ENCODE data around the gene CLECL1.
A peak's percentile ranks its signal among the peaks of the same experiment; 100 is the strongest.

The CLECL1 gene

GRCh38 chr12:9773216-9773877 lies 40.5 kb upstream of the CLECL1 start:
- H3K4ac ChIP-seq (ENCODE audit: low read depth in 1 of 2, low read length in 2 of 2) = no peak overlapping the region
- DNase-seq = no peak
- H3K9me3 ChIP-seq (ENCODE audit: control insufficient read depth, low read length) = no peaks in the 10 kb centered on the region
- no peak overlapping the region for H3K23ac ChIP-seq (ENCODE audit: low read length in 2 of 2)
- no peak overlapping the region for H3K9ac ChIP-seq (ENCODE audit: low read length)
- H3K4me2 ChIP-seq (ENCODE audit: low read length, poor library complexity, severe bottlenecking) = no peak overlapping the region
- H3K27me3 ChIP-seq (ENCODE audit: control insufficient read depth in 1 of 2, insufficient read depth in 1 of 2, low read length in 2 of 2) = no peaks in the 10 kb centered on the region
- H3K36me3 ChIP-seq (ENCODE audit: control insufficient read depth in 1 of 2, insufficient read depth in 2 of 2, low read depth in 1 of 2, low read length in 2 of 2) = no peaks in the 10 kb centered on the region
- no peak overlapping the region for H3K27ac ChIP-seq (ENCODE audit: low read length, poor library complexity, severe bottlenecking)
- no peaks in the 10 kb centered on the region for H3K79me1 ChIP-seq (replicated peaks; ENCODE audit: low read length, poor library complexity, severe bottlenecking)
- WGBS = 100% methylated on average over 2 of the region's 2 CpGs
- H3K4me1 ChIP-seq (ENCODE audit: control insufficient read depth, insufficient read depth, low read depth, low read length) = no peaks in the 10 kb centered on the region
- H3K14ac ChIP-seq (ENCODE audit: low read length in 2 of 2) = no peak overlapping the region
- no peak overlapping the region for H4K8ac ChIP-seq (ENCODE audit: low read length)
- H2AFZ ChIP-seq (ENCODE audit: low read depth, low read length) = no peak overlapping the region
- no peak overlapping the region for H3K18ac ChIP-seq (ENCODE audit: low read depth in 1 of 2, low read length in 2 of 2)
- H2BK15ac ChIP-seq (ENCODE audit: low read depth, poor library complexity, severe bottlenecking) = no peak overlapping the region
- no peak overlapping the region for H3K4me3 ChIP-seq (ENCODE audit: insufficient read depth in 1 of 2, low read depth in 1 of 2, low read length in 2 of 2)
- H2BK5ac ChIP-seq (ENCODE audit: low read depth, low read length, poor library complexity, severe bottlenecking) = no peak overlapping the region
- no peak overlapping the region for H2BK12ac ChIP-seq (ENCODE audit: low read length in 2 of 2)
- no peak overlapping the region for H2BK120ac ChIP-seq (ENCODE audit: low read depth, low read length)
- H4K91ac ChIP-seq (ENCODE audit: low read length) = no peak overlapping the region
- no peak overlapping the region for H2AK5ac ChIP-seq (ENCODE audit: low read length, severe bottlenecking)

- Histone ChIP-seq H3K36me3 (ENCODE audit: control insufficient read depth in 1 of 2, insufficient read depth in 2 of 2, low read depth in 1 of 2, low read length in 2 of 2) (no peaks in the 10 kb centered on the region), H2BK15ac (ENCODE audit: low read depth, poor library complexity, severe bottlenecking) (no peak overlapping the region), H3K4ac (ENCODE audit: low read depth in 1 of 2, low read length in 2 of 2) (no peak overlapping the region), H3K4me2 (ENCODE audit: low read length, poor library complexity, severe bottlenecking) (no peak overlapping the region), H3K4me3 (ENCODE audit: insufficient read depth in 1 of 2, low read depth in 1 of 2, low read length in 2 of 2) (no peak overlapping the region), H3K9me3 (ENCODE audit: control insufficient read depth, low read length) (no peaks in the 10 kb centered on the region), H3K79me1 (replicated peaks; ENCODE audit: low read length, poor library complexity, severe bottlenecking) (no peaks in the 10 kb centered on the region), H4K91ac (ENCODE audit: low read length) (no peak overlapping the region), H2AFZ (ENCODE audit: low read depth, low read length) (no peak overlapping the region), H2BK5ac (ENCODE audit: low read depth, low read length, poor library complexity, severe bottlenecking) (no peak overlapping the region), H4K8ac (ENCODE audit: low read length) (no peak overlapping the region), H2BK12ac (ENCODE audit: low read length in 2 of 2) (no peak overlapping the region), H3K9ac (ENCODE audit: low read length) (no peak overlapping the region), H3K27ac (ENCODE audit: low read length, poor library complexity, severe bottlenecking) (no peak overlapping the region), H3K27me3 (ENCODE audit: control insufficient read depth in 1 of 2, insufficient read depth in 1 of 2, low read length in 2 of 2) (no peaks in the 10 kb centered on the region), H2AK5ac (ENCODE audit: low read length, severe bottlenecking) (no peak overlapping the region), H3K18ac (ENCODE audit: low read depth in 1 of 2, low read length in 2 of 2) (no peak overlapping the region), H3K4me1 (ENCODE audit: control insufficient read depth, insufficient read depth, low read depth, low read length) (peaks cover 3% of the 10 kb centered on the region), H3K14ac (ENCODE audit: low read length in 2 of 2) (no peak overlapping the region), H3K23ac (ENCODE audit: low read length in 2 of 2) (no peak overlapping the region), H2BK120ac (ENCODE audit: low read depth, low read length) (no peak overlapping the region)
- WGBS = 94% methylated on average over 2 of the region's 2 CpGs
- no peak for DNase-seq
Measured at GRCh38 chr12:9763025-9763424, 30.1 kb upstream of the CLECL1 start.

GRCh38 chr12:9762369-9762768 lies 29.5 kb upstream of the CLECL1 start:
- Histone ChIP-seq H2BK5ac (ENCODE audit: low read depth, low read length, poor library complexity, severe bottlenecking) (no peak overlapping the region), H2BK120ac (ENCODE audit: low read depth, low read length) (no peak overlapping the region), H3K4ac (ENCODE audit: low read depth in 1 of 2, low read length in 2 of 2) (no peak overlapping the region), H3K9me3 (ENCODE audit: control insufficient read depth, low read length) (no peaks in the 10 kb centered on the region), H3K4me1 (ENCODE audit: control insufficient read depth, insufficient read depth, low read depth, low read length) (peaks cover 3% of the 10 kb centered on the region), H3K23ac (ENCODE audit: low read length in 2 of 2) (no peak overlapping the region), H4K8ac (ENCODE audit: low read length) (no peak overlapping the region), H3K36me3 (ENCODE audit: control insufficient read depth in 1 of 2, insufficient read depth in 2 of 2, low read depth in 1 of 2, low read length in 2 of 2) (no peaks in the 10 kb centered on the region), H3K18ac (ENCODE audit: low read depth in 1 of 2, low read length in 2 of 2) (no peak overlapping the region), H3K27ac (ENCODE audit: low read length, poor library complexity, severe bottlenecking) (no peak overlapping the region), H2BK15ac (ENCODE audit: low read depth, poor library complexity, severe bottlenecking) (no peak overlapping the region), H3K14ac (ENCODE audit: low read length in 2 of 2) (no peak overlapping the region), H3K27me3 (ENCODE audit: control insufficient read depth in 1 of 2, insufficient read depth in 1 of 2, low read length in 2 of 2) (no peaks in the 10 kb centered on the region), H2BK12ac (ENCODE audit: low read length in 2 of 2) (no peak overlapping the region), H2AFZ (ENCODE audit: low read depth, low read length) (no peak overlapping the region), H3K9ac (ENCODE audit: low read length) (no peak overlapping the region), H2AK5ac (ENCODE audit: low read length, severe bottlenecking) (no peak overlapping the region), H3K4me2 (ENCODE audit: low read length, poor library complexity, severe bottlenecking) (no peak overlapping the region), H3K79me1 (replicated peaks; ENCODE audit: low read length, poor library complexity, severe bottlenecking) (no peaks in the 10 kb centered on the region), H3K4me3 (ENCODE audit: insufficient read depth in 1 of 2, low read depth in 1 of 2, low read length in 2 of 2) (no peak overlapping the region), H4K91ac (ENCODE audit: low read length) (no peak overlapping the region)
- 98% methylated on average over 3 of the region's 5 CpGs for WGBS
- no peak for DNase-seq

- H2BK5ac ChIP-seq (ENCODE audit: low read depth, low read length, poor library complexity, severe bottlenecking) = no peak overlapping the region
- H3K79me1 ChIP-seq (replicated peaks; ENCODE audit: low read length, poor library complexity, severe bottlenecking) = no peaks in the 10 kb centered on the region
- no peak overlapping the region for H4K91ac ChIP-seq (ENCODE audit: low read length)
- H2AK5ac ChIP-seq (ENCODE audit: low read length, severe bottlenecking) = no peak overlapping the region
- no peak overlapping the region for H2AFZ ChIP-seq (ENCODE audit: low read depth, low read length)
- no peak overlapping the region for H3K4me2 ChIP-seq (ENCODE audit: low read length, poor library complexity, severe bottlenecking)
- H4K8ac ChIP-seq (ENCODE audit: low read length) = no peak overlapping the region
- H3K14ac ChIP-seq (ENCODE audit: low read length in 2 of 2) = no peak overlapping the region
- H2BK15ac ChIP-seq (ENCODE audit: low read depth, poor library complexity, severe bottlenecking) = no peak overlapping the region
- H3K27ac ChIP-seq (ENCODE audit: low read length, poor library complexity, severe bottlenecking) = no peak overlapping the region
- H3K9me3 ChIP-seq (ENCODE audit: control insufficient read depth, low read length) = no peaks in the 10 kb centered on the region
- H2BK120ac ChIP-seq (ENCODE audit: low read depth, low read length) = no peak overlapping the region
- H3K4me3 ChIP-seq (ENCODE audit: insufficient read depth in 1 of 2, low read depth in 1 of 2, low read length in 2 of 2) = no peak overlapping the region
- H3K4me1 ChIP-seq (ENCODE audit: control insufficient read depth, insufficient read depth, low read depth, low read length) = peaks cover 3% of the 10 kb centered on the region
- no peak overlapping the region for H3K18ac ChIP-seq (ENCODE audit: low read depth in 1 of 2, low read length in 2 of 2)
- H2BK12ac ChIP-seq (ENCODE audit: low read length in 2 of 2) = no peak overlapping the region
- H3K4ac ChIP-seq (ENCODE audit: low read depth in 1 of 2, low read length in 2 of 2) = no peak overlapping the region
- WGBS = 44% methylated on average over 3 of the region's 4 CpGs
- H3K36me3 ChIP-seq (ENCODE audit: control insufficient read depth in 1 of 2, insufficient read depth in 2 of 2, low read depth in 1 of 2, low read length in 2 of 2) = no peaks in the 10 kb centered on the region
- peak; percentile 64 for DNase-seq
- no peaks in the 10 kb centered on the region for H3K27me3 ChIP-seq (ENCODE audit: control insufficient read depth in 1 of 2, insufficient read depth in 1 of 2, low read length in 2 of 2)
- H3K23ac ChIP-seq (ENCODE audit: low read length in 2 of 2) = no peak overlapping the region
- H3K9ac ChIP-seq (ENCODE audit: low read length) = no peak overlapping the region
Measured at GRCh38 chr12:9761419-9761781, 28.5 kb upstream of the CLECL1 start.

All from mesenchymal stem cell (in vitro differentiated cells and primary cell).